Left lung (tissue), 10 donors: Measurements from ENCODE around the gene SYPL2. TPM values are rescaled to one million over a fixed set of nuclear protein-coding genes. Genes with fewer than 3 reads are reported as not detected.

ENCODE experiments used
- ATAC-seq: fragments of 200-7000 bp; cut with Tn5 transposase; one replicate; pipeline ENCODE4 v1.9.1; 2020; ENCODE audit warnings: moderate library complexity
- DNase-seq, 4 donors: peaks; one replicate each; pipeline ENCODE4 v3.0.0-alpha.2; 2013 to 2020
- H3K27ac ChIP-seq, 2 donors: fragments of 200-600 bp; sonication (generic) in 1 of 2; one replicate each; pipeline versions ENCODE4 v1.5.0 to v1.8.0; 2020 to 2021
- H3K27me3 ChIP-seq, 2 donors: fragments of 200-600 bp; sonication (generic) in 1 of 2; one replicate each; pipeline versions ENCODE4 v1.5.0 to v1.8.0; 2020 to 2021
- H3K36me3 ChIP-seq, 2 donors: fragments of 200-600 bp; sonication (generic) in 1 of 2; one replicate each; pipeline versions ENCODE4 v1.5.0 to v1.8.0; 2020 to 2021
- H3K4me1 ChIP-seq, 2 donors: fragments of 200-600 bp; one replicate each; pipeline ENCODE4 v1.8.0; 2021
- H3K4me3 ChIP-seq, 2 donors: fragments of 200-600 bp; sonication (generic) in 1 of 2; one replicate each; pipeline versions ENCODE4 v1.5.0 to v1.8.0; 2020 to 2021; ENCODE audit warnings: mild to moderate bottlenecking in 1 of 2
- H3K9me3 ChIP-seq, 2 donors: fragments of 200-600 bp; sonication (generic) in 1 of 2; one replicate each; pipeline versions ENCODE4 v1.5.0 to v1.8.0; 2020 to 2021
- intact Hi-C, 2 donors: fragments of 100-400 bp; cut with DNase I; formaldehyde crosslinking; loops; one replicate each; pipeline versions ENCODE4 v1.11.2 to v1.14.2; 2022
- polyA plus RNA-seq, 6 donors: library from polyadenylated mRNA; unstranded; fragments of 120-200 nt; gene quantifications; one replicate each; pipeline ENCODE4 v1.2.1, GENCODE V29; 2013; ENCODE audit not compliant: insufficient read length in 6 of 6
- total RNA-seq, 2 donors: library from RNA; stranded (reverse); fragmentation: NEBNext Ultra II Directional; extraction: Animal tissue kit (Norgen Biotek cat#: 25700); gene quantifications; one replicate each; pipeline ENCODE4 v1.2.1, GENCODE V29; 2021
- TF ChIP-seq, protein P1 (sequence below), 2 donors: fragments of 200-600 bp; sonication (generic) in 1 of 2; IDR thresholded peaks; one replicate each; pipeline versions ENCODE4 v1.5.0 to v1.8.0; 2021; ENCODE audit warnings: antibody characterized with exemption in 2 of 2
- donor health status: DM: no; HTN: yes; CAD: no.
- donor health status: DM: no; HTN: no; CAD: no.

SYPL2 gene
- total and polyA plus RNA-seq, 8 donors: 0.14 to 4.5 (median 0.28) TPM

- H3K36me3 ChIP-seq: no peaks in the 10 kb centered on the region
- peak in 1 of 4 donors; percentile 13 for DNase-seq
- TF ChIP-seq, protein P1, sequence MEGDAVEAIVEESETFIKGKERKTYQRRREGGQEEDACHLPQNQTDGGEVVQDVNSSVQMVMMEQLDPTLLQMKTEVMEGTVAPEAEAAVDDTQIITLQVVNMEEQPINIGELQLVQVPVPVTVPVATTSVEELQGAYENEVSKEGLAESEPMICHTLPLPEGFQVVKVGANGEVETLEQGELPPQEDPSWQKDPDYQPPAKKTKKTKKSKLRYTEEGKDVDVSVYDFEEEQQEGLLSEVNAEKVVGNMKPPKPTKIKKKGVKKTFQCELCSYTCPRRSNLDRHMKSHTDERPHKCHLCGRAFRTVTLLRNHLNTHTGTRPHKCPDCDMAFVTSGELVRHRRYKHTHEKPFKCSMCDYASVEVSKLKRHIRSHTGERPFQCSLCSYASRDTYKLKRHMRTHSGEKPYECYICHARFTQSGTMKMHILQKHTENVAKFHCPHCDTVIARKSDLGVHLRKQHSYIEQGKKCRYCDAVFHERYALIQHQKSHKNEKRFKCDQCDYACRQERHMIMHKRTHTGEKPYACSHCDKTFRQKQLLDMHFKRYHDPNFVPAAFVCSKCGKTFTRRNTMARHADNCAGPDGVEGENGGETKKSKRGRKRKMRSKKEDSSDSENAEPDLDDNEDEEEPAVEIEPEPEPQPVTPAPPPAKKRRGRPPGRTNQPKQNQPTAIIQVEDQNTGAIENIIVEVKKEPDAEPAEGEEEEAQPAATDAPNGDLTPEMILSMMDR (IDR thresholded peaks at IDR 0.05): no peak
- H3K27me3 ChIP-seq: no peaks in the 10 kb centered on the region
- H3K27ac ChIP-seq: peak overlapping the region; percentile 86 to 95
- ATAC-seq: no peak
- H3K4me3 ChIP-seq: peak overlapping the region; percentile 78 to 96
- intact Hi-C loops: no loop called here
- peaks cover 14 to 27% of the 10 kb centered on the region in 2 donors for H3K4me1 ChIP-seq
- H3K9me3 ChIP-seq: no peaks in the 10 kb centered on the region
Observed at GRCh38 chr1:109427171-109427467, 39.2 kb upstream of the SYPL2 start.

DNA sequence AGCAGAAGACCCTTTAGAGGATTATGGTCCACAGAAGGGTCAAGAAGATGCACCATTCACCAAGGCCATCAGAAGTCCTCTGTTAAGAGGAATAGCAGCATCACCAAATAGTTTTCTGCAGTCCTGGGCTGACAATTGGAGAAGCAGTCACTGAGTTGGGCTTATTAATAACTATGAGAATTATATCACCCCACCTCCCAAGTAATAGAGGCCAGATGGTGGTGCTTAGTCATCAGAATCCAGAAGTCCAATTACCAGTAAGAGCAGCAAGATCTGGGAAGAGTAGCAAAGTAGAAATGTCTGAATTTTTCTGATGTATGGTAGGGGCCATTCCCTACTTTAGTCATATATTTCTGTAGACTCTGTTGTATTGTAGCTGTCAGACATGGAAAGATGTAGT, 34.0 kb upstream of the SYPL2 start:
- H3K4me1 ChIP-seq: no peaks in the 10 kb centered on the region
- no peak overlapping the region for H3K27ac ChIP-seq
- intact Hi-C loops: no loop called here
- TF ChIP-seq, protein P1 (IDR thresholded peaks at IDR 0.05): no peak
- H3K9me3 ChIP-seq: no peaks in the 10 kb centered on the region
- no peak for ATAC-seq
- H3K27me3 ChIP-seq: no peaks in the 10 kb centered on the region
- H3K4me3 ChIP-seq: no peak overlapping the region
- H3K36me3 ChIP-seq: no peaks in the 10 kb centered on the region
- DNase-seq: no peak

- Histone ChIP-seq H3K27ac (no peak overlapping the region), H3K4me3 (no peak overlapping the region), H3K4me1 (no peaks in the 10 kb centered on the region), H3K36me3 (no peaks in the 10 kb centered on the region), H3K9me3 (no peaks in the 10 kb centered on the region), H3K27me3 (no peaks in the 10 kb centered on the region)
- intact Hi-C loops: no loop called here
- no peak for ATAC-seq
- TF ChIP-seq, protein P1 (IDR thresholded peaks at IDR 0.05): no peak
- DNase-seq: no peak
Observed at GRCh38 chr1:109433322-109433721, 33.0 kb upstream of the SYPL2 start.

- DNase-seq (no peak), ATAC-seq (no peak)
- no peaks in the 10 kb centered on the region for H3K4me1 ChIP-seq
- intact Hi-C loops: no loop called here
- TF ChIP-seq, protein P1 (IDR thresholded peaks at IDR 0.05): no peak
- no peak overlapping the region for H3K27ac ChIP-seq
- H3K27me3 ChIP-seq: no peaks in the 10 kb centered on the region
- no peaks in the 10 kb centered on the region for H3K36me3 ChIP-seq
- no peaks in the 10 kb centered on the region for H3K9me3 ChIP-seq
- no peak overlapping the region for H3K4me3 ChIP-seq
Observed at GRCh38 chr1:109434484-109434883, 31.9 kb upstream of the SYPL2 start.

- ATAC-seq: peak; percentile 33
- H3K27me3 ChIP-seq: peaks cover 0 to 5% of the 10 kb centered on the region in 2 donors
- TF ChIP-seq, protein P1 (IDR thresholded peaks at IDR 0.05): no peak
- DNase-seq: no peak
- no peak overlapping the region for H3K27ac ChIP-seq
- H3K9me3 ChIP-seq: no peaks in the 10 kb centered on the region
- H3K4me3 ChIP-seq: no peak overlapping the region
- intact Hi-C loops: no loop called here
- H3K4me1 ChIP-seq: no peaks in the 10 kb centered on the region
- H3K36me3 ChIP-seq: no peaks in the 10 kb centered on the region
Observed at GRCh38 chr1:109438798-109439297, 27.5 kb upstream of the SYPL2 start.
